Measurements from ENCODE around the gene EXTL2. TPM values are rescaled to one million over a fixed set of nuclear protein-coding genes. Genes with fewer than 3 reads are reported as not detected.

Gene EXTL2
- total and polyA plus RNA-seq, 2 experiments from 2014 or later, result 16.9 to 28.6 TPM

- Histone ChIP-seq H3K36me3 (replicated peaks; ENCODE audit: insufficient read depth, low read depth) (no peaks in the 10 kb centered on the region), H3K79me2 (peaks cover 20% of the 10 kb centered on the region)
- WGBS (ENCODE audit: low lambda C conversion rate, missing lambda C conversion rate), result 96% methylated on average over 3 of the region's 3 CpGs
Observed at GRCh38 chr1:100905181-100905580, 10.5 kb upstream of the EXTL2 start.

GRCh38 chr1:100904528-100904927 is 9.9 kb upstream of the EXTL2 start:
- Histone ChIP-seq H3K4me3 (no peak overlapping the region), H3K9me3 (ENCODE audit: low read depth) (no peaks in the 10 kb centered on the region), H3K4me1 (ENCODE audit: insufficient read depth) (no peaks in the 10 kb centered on the region), H3K36me3 (replicated peaks; ENCODE audit: insufficient read depth, low read depth) (no peaks in the 10 kb centered on the region), H3K9me2 (replicated peaks; ENCODE audit: insufficient read depth) (no peaks in the 10 kb centered on the region), H3K27ac (no peak overlapping the region), H3K4me2 (no peak overlapping the region), H2AFZ (no peak overlapping the region), H3K27me3 (no peaks in the 10 kb centered on the region), H4K20me1 (ENCODE audit: insufficient read depth, poor library complexity, severe bottlenecking) (no peaks in the 10 kb centered on the region), H3K79me2 (peaks cover 20% of the 10 kb centered on the region)
- no peak for TF ChIP-seq EZH2phosphoT487 (IDR thresholded peaks at IDR 0.05; ENCODE audit: low read depth, severe bottlenecking, unreplicated experiment)
- TF ChIP-seq EZH2 (IDR thresholded peaks at IDR 0.05; ENCODE audit: borderline replicate concordance), result no peak
- no peak for TF ChIP-seq CTCF (IDR thresholded peaks at IDR 0.05; ENCODE audit: poor library complexity)
- 90% methylated on average over 2 of the region's 2 CpGs for WGBS (ENCODE audit: low lambda C conversion rate, missing lambda C conversion rate)
- DNase-seq (ENCODE audit: low spot score), result no peak

More at GRCh38 chr1:100905181-100905580, 10.5 kb upstream of the EXTL2 start:
- no peaks in the 10 kb centered on the region for H3K4me1 ChIP-seq (ENCODE audit: insufficient read depth)
- no peak overlapping the region for H3K4me3 ChIP-seq
- H2AFZ ChIP-seq, result no peak overlapping the region
- H3K27me3 ChIP-seq, result no peaks in the 10 kb centered on the region
- H3K9me3 ChIP-seq (ENCODE audit: low read depth), result no peaks in the 10 kb centered on the region
- TF ChIP-seq EZH2 (IDR thresholded peaks at IDR 0.05; ENCODE audit: borderline replicate concordance) (no peak), EZH2phosphoT487 (IDR thresholded peaks at IDR 0.05; ENCODE audit: low read depth, severe bottlenecking, unreplicated experiment) (no peak), CTCF (IDR thresholded peaks at IDR 0.05; ENCODE audit: poor library complexity) (no peak)
- no peak overlapping the region for H3K27ac ChIP-seq
- H3K9me2 ChIP-seq (replicated peaks; ENCODE audit: insufficient read depth), result no peaks in the 10 kb centered on the region
- DNase-seq (ENCODE audit: low spot score), result no peak
- H4K20me1 ChIP-seq (ENCODE audit: insufficient read depth, poor library complexity, severe bottlenecking), result no peaks in the 10 kb centered on the region
- no peak overlapping the region for H3K4me2 ChIP-seq

GRCh38 chr1:100903777-100904176 is 9.1 kb upstream of the EXTL2 start:
- TF ChIP-seq EZH2 (IDR thresholded peaks at IDR 0.05; ENCODE audit: borderline replicate concordance) (no peak), EZH2phosphoT487 (IDR thresholded peaks at IDR 0.05; ENCODE audit: low read depth, severe bottlenecking, unreplicated experiment) (no peak), CTCF (IDR thresholded peaks at IDR 0.05; ENCODE audit: poor library complexity) (no peak)
- Histone ChIP-seq H3K9me3 (ENCODE audit: low read depth) (no peaks in the 10 kb centered on the region), H3K27ac (no peak overlapping the region), H3K4me2 (no peak overlapping the region), H3K36me3 (replicated peaks; ENCODE audit: insufficient read depth, low read depth) (no peaks in the 10 kb centered on the region), H3K4me3 (no peak overlapping the region), H3K9me2 (replicated peaks; ENCODE audit: insufficient read depth) (no peaks in the 10 kb centered on the region), H3K27me3 (no peaks in the 10 kb centered on the region), H3K4me1 (ENCODE audit: insufficient read depth) (no peaks in the 10 kb centered on the region), H2AFZ (no peak overlapping the region), H4K20me1 (ENCODE audit: insufficient read depth, poor library complexity, severe bottlenecking) (no peaks in the 10 kb centered on the region), H3K79me2 (peaks cover 27% of the 10 kb centered on the region)
- no peak for DNase-seq (ENCODE audit: low spot score)
- 100% methylated on average over 1 of the region's 1 CpG for WGBS (ENCODE audit: low lambda C conversion rate, missing lambda C conversion rate)

- Histone ChIP-seq H3K27ac (no peak overlapping the region), H3K4me3 (no peak overlapping the region), H3K27me3 (no peaks in the 10 kb centered on the region), H3K4me2 (no peak overlapping the region), H4K20me1 (ENCODE audit: insufficient read depth, poor library complexity, severe bottlenecking) (no peaks in the 10 kb centered on the region), H2AFZ (no peak overlapping the region), H3K36me3 (replicated peaks; ENCODE audit: insufficient read depth, low read depth) (no peaks in the 10 kb centered on the region), H3K4me1 (ENCODE audit: insufficient read depth) (peaks cover 6% of the 10 kb centered on the region), H3K9me2 (replicated peaks; ENCODE audit: insufficient read depth) (no peaks in the 10 kb centered on the region), H3K79me2 (peaks cover 41% of the 10 kb centered on the region), H3K9me3 (ENCODE audit: low read depth) (no peaks in the 10 kb centered on the region)
- 100% methylated on average over 1 of the region's 1 CpG for WGBS (ENCODE audit: low lambda C conversion rate, missing lambda C conversion rate)
- no peak for DNase-seq (ENCODE audit: low spot score)
- TF ChIP-seq EZH2 (IDR thresholded peaks at IDR 0.05; ENCODE audit: borderline replicate concordance) (no peak), CTCF (IDR thresholded peaks at IDR 0.05; ENCODE audit: poor library complexity) (no peak), EZH2phosphoT487 (IDR thresholded peaks at IDR 0.05; ENCODE audit: low read depth, severe bottlenecking, unreplicated experiment) (no peak)
Observed at GRCh38 chr1:100902365-100902764, 7.7 kb upstream of the EXTL2 start.

All from hepatocyte (in vitro differentiated cells).